22Rv1 (cell line): ENCODE measurements around the gene CFAP46.

Source experiments
- CTCF ChIP-seq: fragments of 450-650 bp; IDR thresholded peaks from 2 replicates; pipeline ENCODE4 v1.5.1; 2017; ENCODE audit warnings: mild to moderate bottlenecking
- ZFX ChIP-seq: fragments of 450-650 bp; IDR thresholded peaks from 2 replicates; pipeline ENCODE4 v1.6.1; 2017; ENCODE audit warnings: antibody characterized with exemption, borderline replicate concordance

DNA sequence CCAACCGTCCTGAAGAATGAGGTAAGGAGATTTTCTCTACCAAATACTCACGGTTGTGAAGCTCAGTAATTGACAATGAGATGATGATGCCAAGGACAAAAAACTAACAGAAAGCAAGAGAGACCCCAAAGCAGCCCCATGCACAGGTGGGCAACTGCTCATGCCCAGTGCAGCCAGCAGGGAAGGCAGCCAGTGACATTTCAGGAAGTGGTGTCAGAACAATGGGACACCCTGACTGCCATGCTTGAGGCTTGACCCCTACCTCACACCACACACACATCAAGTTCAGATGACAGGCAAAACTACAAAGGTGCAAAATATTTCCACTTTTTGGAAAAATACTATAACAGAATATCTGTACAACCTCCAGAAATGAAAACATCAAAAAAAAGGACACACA, 66.9 kb downstream of the CFAP46 start:
- TF ChIP-seq CTCF (no peak), ZFX (no peak)
